Renal cortical epithelial cell (primary cell): ENCODE measurements around the gene MYRFL. TPM values are rescaled to one million over a fixed set of nuclear protein-coding genes. Genes with fewer than 3 reads are reported as not detected.
A peak's percentile ranks its signal among the peaks of the same experiment; 100 is the strongest.
"Not testable (repeated sequence)": the region's sequence is repeated elsewhere in the genome, so short reads cannot be mapped to it uniquely, and the experiment has no call there.

Source experiments
- DNase-seq: peaks from one replicate; pipeline ENCODE4 v3.0.0-alpha.2; 2011; ENCODE audit warnings: low read depth
- total RNA-seq: library from RNA; depleted of rRNA; stranded (reverse); fragments of >200 nt; gene quantifications from 2 replicates; pipeline ENCODE4 v1.2.3, GENCODE V29; 2014

The MYRFL gene
- total RNA-seq, 1 donor from 2014 or later: 1.0 TPM

GRCh38 chr12:69843608-69844007, 18.6 kb downstream of the MYRFL start:
- no peak for DNase-seq

- no peak for DNase-seq
These were observed 19.4 kb downstream of the MYRFL start for GRCh38 chr12:69844416-69844815.

GRCh38 chr12:69844836-69845235, 19.8 kb downstream of the MYRFL start:
- DNase-seq: no peak

- no peak for DNase-seq
These were observed 21.9 kb downstream of the MYRFL start for GRCh38 chr12:69846976-69847375.

- DNase-seq: no peak
These were observed 26.9 kb downstream of the MYRFL start for GRCh38 chr12:69851976-69852375.

- DNase-seq: not testable (repeated sequence)
These were observed 28.3 kb downstream of the MYRFL start for GRCh38 chr12:69853176-69853961.

GRCh38 chr12:69866698-69867097, 41.7 kb downstream of the MYRFL start:
- no peak for DNase-seq

GRCh38 chr12:69868695-69869094, 43.7 kb downstream of the MYRFL start:
- no peak for DNase-seq

- peak; percentile 44 for DNase-seq
These were observed 47.8 kb downstream of the MYRFL start for GRCh38 chr12:69872804-69873203.

GRCh38 chr12:69873429-69873828, 48.4 kb downstream of the MYRFL start:
- no peak for DNase-seq

- DNase-seq: no peak
These were observed 49.6 kb downstream of the MYRFL start for GRCh38 chr12:69874606-69875005.

GRCh38 chr12:69875416-69875935, 50.4 kb downstream of the MYRFL start:
- no peak for DNase-seq

GRCh38 chr12:69879007-69879960, 54.3 kb downstream of the MYRFL start:
- peak; percentile 60 for DNase-seq

- DNase-seq: no peak
These were observed 55.5 kb downstream of the MYRFL start for GRCh38 chr12:69880571-69880970.

GRCh38 chr12:69881771-69882170, 56.7 kb downstream of the MYRFL start:
- DNase-seq: no peak

- DNase-seq: peak; percentile 89
These were observed 59.4 kb downstream of the MYRFL start for GRCh38 chr12:69884386-69884785.

GRCh38 chr12:69885658-69886057, 60.6 kb downstream of the MYRFL start:
- no peak for DNase-seq

- DNase-seq: no peak
These were observed 61.1 kb downstream of the MYRFL start for GRCh38 chr12:69886109-69886508.

- DNase-seq: no peak
These were observed 61.7 kb downstream of the MYRFL start for GRCh38 chr12:69886715-69887114.

- DNase-seq: no peak
These were observed 63.9 kb downstream of the MYRFL start for GRCh38 chr12:69888901-69889300.

- no peak for DNase-seq
These were observed 69.9 kb downstream of the MYRFL start for GRCh38 chr12:69894800-69895383.
